HTR-8/SVneo (cell line): ENCODE measurements around the gene CDH13.

Experiments
- DNase-seq: peaks from one replicate; pipeline ENCODE4 v3.0.0; 2011; ENCODE audit warnings: low spot score, mixed read lengths; ENCODE audit not compliant: insufficient read length
- FAIRE-seq: peaks from 2 replicates; lab custom pipeline; 2011; peaks lifted over from hg19 to GRCh38; lab: Jason Lieb, UNC

CDH13 gene

GRCh38 chr16:83402967-83403366 is 776.2 kb downstream of the CDH13 start:
- FAIRE-seq (peak; percentile 74), DNase-seq (peak; percentile 52)

- FAIRE-seq: peak; percentile 20
- peak; percentile 43 for DNase-seq
These were observed 777.0 kb downstream of the CDH13 start for GRCh38 chr16:83403761-83404160.

GRCh38 chr16:83404261-83404660 is 777.5 kb downstream of the CDH13 start:
- no peak for DNase-seq
- FAIRE-seq: no peak

GRCh38 chr16:83407928-83408327 is 781.2 kb downstream of the CDH13 start:
- DNase-seq (no peak), FAIRE-seq (no peak)

- FAIRE-seq: no peak
These were observed 782.6 kb downstream of the CDH13 start for GRCh38 chr16:83409347-83409746.

GRCh38 chr16:83418565-83418964 is 791.8 kb downstream of the CDH13 start:
- no peak for FAIRE-seq
- no peak for DNase-seq

More at GRCh38 chr16:83409347-83409746, 782.6 kb downstream of the CDH13 start:
- no peak for DNase-seq

- DNase-seq (no peak), FAIRE-seq (no peak)
These were observed 793.5 kb downstream of the CDH13 start for GRCh38 chr16:83420206-83420760.

- DNase-seq: no peak
- FAIRE-seq: no peak
These were observed 806.4 kb downstream of the CDH13 start for GRCh38 chr16:83433201-83433600.

GRCh38 chr16:83437036-83437435 is 810.3 kb downstream of the CDH13 start:
- DNase-seq (no peak), FAIRE-seq (no peak)

GRCh38 chr16:83438326-83438725 is 811.6 kb downstream of the CDH13 start:
- FAIRE-seq: no peak

GRCh38 chr16:83439412-83439811 is 812.6 kb downstream of the CDH13 start:
- no peak for FAIRE-seq
- no peak for DNase-seq

More at GRCh38 chr16:83438326-83438725, 811.6 kb downstream of the CDH13 start:
- DNase-seq: no peak

- FAIRE-seq (no peak), DNase-seq (peak; percentile 31)
These were observed 814.7 kb downstream of the CDH13 start for GRCh38 chr16:83441517-83441916.

- FAIRE-seq (peak; percentile 94), DNase-seq (no peak)
These were observed 817.2 kb downstream of the CDH13 start for GRCh38 chr16:83443972-83444371.

GRCh38 chr16:83447560-83447959 is 820.8 kb downstream of the CDH13 start:
- DNase-seq (no peak), FAIRE-seq (no peak)

GRCh38 chr16:83449861-83450260 is 823.1 kb downstream of the CDH13 start:
- DNase-seq: no peak
- FAIRE-seq: no peak

- no peak for DNase-seq
- FAIRE-seq: no peak
These were observed 827.2 kb downstream of the CDH13 start for GRCh38 chr16:83453977-83454376.

GRCh38 chr16:83455716-83456115 is 828.9 kb downstream of the CDH13 start:
- DNase-seq (no peak), FAIRE-seq (no peak)

GRCh38 chr16:83456934-83457333 is 830.2 kb downstream of the CDH13 start:
- FAIRE-seq (no peak), DNase-seq (no peak)

- DNase-seq (peak; percentile 57), FAIRE-seq (peak; percentile 84)
These were observed 831.8 kb downstream of the CDH13 start for GRCh38 chr16:83458612-83459011.

- FAIRE-seq (no peak), DNase-seq (no peak)
These were observed 838.2 kb downstream of the CDH13 start for GRCh38 chr16:83464991-83465390.

- FAIRE-seq: peak; percentile 49
- peak; percentile 19 for DNase-seq
These were observed 843.6 kb downstream of the CDH13 start for GRCh38 chr16:83470416-83470815.

GRCh38 chr16:83472776-83473501 is 846.2 kb downstream of the CDH13 start:
- FAIRE-seq (no peak), DNase-seq (no peak)
